H1 (cell line): ENCODE results near the gene ABL1. TPM values are rescaled to one million over a fixed set of nuclear protein-coding genes. Genes with fewer than 3 reads are reported as not detected.

Experiments used
- CTCF ChIA-PET: fragments of 300-600 bp; sonication (Branson Sonifier 250); formaldehyde crosslinking; loops from one replicate; lab custom pipeline; 2021; ENCODE audit not compliant: partially characterized antibody; lab: Charles Lee
- POLR2A ChIA-PET: fragments of 300-600 bp; sonication (Branson Sonifier 250); formaldehyde crosslinking; loops from one replicate; lab custom pipeline; 2021; ENCODE audit warnings: inconsistent platforms; ENCODE audit not compliant: partially characterized antibody; lab: Charles Lee
- DNase-seq, 2 experiments: peaks; one replicate each; pipeline versions ENCODE4 v3.0.0 to v3.0.0-alpha.2; 2010 to 2022; ENCODE audit warnings: low spot score in 2 of 2, low read depth in 1 of 2, mixed read lengths in 1 of 2
- FAIRE-seq: peaks from 2 replicates; lab custom pipeline; 2011; peaks lifted over from hg19 to GRCh38; lab: Jason Lieb, UNC
- H2AFZ ChIP-seq: 2 replicates; pipeline ENCODE4 v1.8.1; 2012; ENCODE audit warnings: low read length, inconsistent platforms
- H2AK5ac ChIP-seq: 2 replicates; pipeline ENCODE4 v1.6.1; 2013; ENCODE audit warnings: low read depth, low read length
- H2BK120ac ChIP-seq: replicated peaks from 2 replicates; pipeline ENCODE3; 2013; ENCODE audit warnings: low read depth, low read length, inconsistent platforms
- H2BK12ac ChIP-seq: 2 replicates; pipeline ENCODE4 v1.6.1; 2013; ENCODE audit warnings: low read depth, low read length
- H2BK15ac ChIP-seq: 2 replicates; pipeline ENCODE4 v1.6.1; 2013; ENCODE audit warnings: low read length
- H2BK20ac ChIP-seq: 2 replicates; pipeline ENCODE4 v1.6.1; 2013; ENCODE audit warnings: low read length
- H2BK5ac ChIP-seq: 2 replicates; pipeline ENCODE4 v1.6.1; 2013; ENCODE audit warnings: low read depth, low read length
- H3K14ac ChIP-seq: 2 replicates; pipeline ENCODE4 v1.6.1; 2013; ENCODE audit warnings: inconsistent platforms; ENCODE audit not compliant: insufficient read length
- H3K18ac ChIP-seq: 2 replicates; pipeline ENCODE4 v1.6.1; 2013; ENCODE audit warnings: low read length; ENCODE audit errors: extremely low read depth
- H3K23ac ChIP-seq: 2 replicates; pipeline ENCODE4 v1.6.1; 2013; ENCODE audit warnings: inconsistent platforms; ENCODE audit not compliant: insufficient read length
- H3K23me2 ChIP-seq: 2 replicates; pipeline ENCODE4 v1.6.1; 2013; ENCODE audit warnings: low read depth, low read length
- H3K27ac ChIP-seq: 2 replicates; pipeline ENCODE4 v1.6.1; 2011; ENCODE audit warnings: low read depth, low read length, inconsistent platforms
- H3K27me3 ChIP-seq, 4 experiments: replicated peaks in 1 of 4; 1 replicate in 1 of 4; 2 replicates in 3 of 4; pipeline versions ENCODE4 v1.6.1 to v1.8.1; 2011 to 2013; ENCODE audit warnings: low read length in 3 of 4, mild to moderate bottlenecking in 3 of 4, inconsistent platforms in 2 of 4, mixed read lengths in 2 of 4, moderate library complexity in 1 of 4; ENCODE audit not compliant: control insufficient read depth in 3 of 4, insufficient read depth in 3 of 4; ENCODE audit errors: extremely low read depth in 1 of 4
- H3K36me3 ChIP-seq, 4 experiments: 2 replicates each; pipeline versions ENCODE4 v1.6.1 to v1.8.1; 2011 to 2013; ENCODE audit warnings: mild to moderate bottlenecking in 4 of 4, low read length in 3 of 4, moderate library complexity in 2 of 4, control low read depth in 1 of 4, inconsistent platforms in 1 of 4; ENCODE audit not compliant: insufficient read depth in 4 of 4, control insufficient read depth in 2 of 4
- H3K4ac ChIP-seq: replicated peaks from 2 replicates; pipeline ENCODE3; 2013; ENCODE audit warnings: low read length, low read depth, mixed read lengths, inconsistent platforms; ENCODE audit not compliant: insufficient read length
- H3K4me1 ChIP-seq, 4 experiments: replicated peaks in 1 of 4; 1 replicate in 1 of 4; 2 replicates in 3 of 4; pipeline versions ENCODE4 v1.6.1 to v1.8.1; 2011 to 2013; ENCODE audit warnings: low read length in 3 of 4, inconsistent platforms in 2 of 4, mixed read lengths in 1 of 4; ENCODE audit not compliant: insufficient read depth in 4 of 4, control insufficient read depth in 3 of 4
- H3K4me2 ChIP-seq, 2 experiments: 2 replicates each; pipeline versions ENCODE4 v1.6.1 to v1.8.1; 2011 to 2013; ENCODE audit warnings: low read depth in 2 of 2, low read length in 2 of 2, control low read depth in 1 of 2, inconsistent platforms in 1 of 2, mild to moderate bottlenecking in 1 of 2; ENCODE audit not compliant: insufficient read depth in 1 of 2
- H3K4me3 ChIP-seq, 4 experiments: fragments of 200-600, 300-600 bp in 1 of 4; sonication (generic), shearing (Covaris generic), sonication (Bioruptor Twin) in 1 of 4; 2 replicates each; pipeline versions ENCODE4 v1.5.1 to v1.8.1; 2011 to 2016; ENCODE audit warnings: low read length in 4 of 4, low read depth in 3 of 4, control low read depth in 2 of 4, inconsistent platforms in 2 of 4, mild to moderate bottlenecking in 2 of 4, mixed read lengths in 1 of 4, moderate library complexity in 1 of 4; ENCODE audit not compliant: insufficient read depth in 2 of 4; ENCODE audit errors: extremely low read depth in 1 of 4
- H3K56ac ChIP-seq: replicated peaks from 2 replicates; pipeline ENCODE3; 2013; ENCODE audit warnings: low read depth, mild to moderate bottlenecking, mixed read lengths, low read length, inconsistent platforms; ENCODE audit not compliant: insufficient read length
- H3K79me1 ChIP-seq: 2 replicates; pipeline ENCODE4 v1.6.1; 2013; ENCODE audit warnings: low read depth, low read length, control low read depth
- H3K79me2 ChIP-seq, 2 experiments: 2 replicates each; pipeline versions ENCODE4 v1.6.1 to v1.8.1; 2012 to 2013; ENCODE audit warnings: low read length in 2 of 2, mild to moderate bottlenecking in 2 of 2, inconsistent platforms in 1 of 2; ENCODE audit not compliant: insufficient read depth in 2 of 2, control insufficient read depth in 1 of 2
- H3K9ac ChIP-seq, 4 experiments: replicated peaks in 1 of 4; 1 replicate in 1 of 4; 2 replicates in 3 of 4; pipeline versions ENCODE4 v1.6.1 to v1.8.1; 2011 to 2013; ENCODE audit warnings: low read depth in 3 of 4, low read length in 3 of 4, control low read depth in 2 of 4, mild to moderate bottlenecking in 2 of 4, moderate library complexity in 2 of 4, inconsistent platforms in 1 of 4; ENCODE audit errors: extremely low read depth in 1 of 4
- H3K9me3 ChIP-seq, 2 experiments: 2 replicates each; pipeline versions ENCODE4 v1.6.1 to v1.8.1; 2012 to 2013; ENCODE audit warnings: mild to moderate bottlenecking in 2 of 2, moderate library complexity in 2 of 2, control low read depth in 1 of 2, inconsistent platforms in 1 of 2, low read depth in 1 of 2, low read length in 1 of 2, mixed read lengths in 1 of 2; ENCODE audit not compliant: insufficient read depth in 2 of 2
- H4K20me1 ChIP-seq, 2 experiments: replicated peaks in 1 of 2; 2 replicates each; pipeline versions ENCODE3 to v1.8.1; 2011 to 2013; ENCODE audit warnings: inconsistent platforms in 2 of 2, low read length in 2 of 2, mild to moderate bottlenecking in 1 of 2; ENCODE audit not compliant: insufficient read depth in 2 of 2, control insufficient read depth in 1 of 2
- H4K5ac ChIP-seq: 2 replicates; pipeline ENCODE4 v1.6.1; 2013; ENCODE audit warnings: low read length, low read depth, mixed read lengths, inconsistent platforms; ENCODE audit not compliant: insufficient read length
- H4K8ac ChIP-seq: 2 replicates; pipeline ENCODE4 v1.8.0; 2013; ENCODE audit warnings: mild to moderate bottlenecking, moderate library complexity, low read length, inconsistent platforms; ENCODE audit not compliant: insufficient read depth; ENCODE audit errors: extremely low read depth
- H4K91ac ChIP-seq: replicated peaks from 2 replicates; pipeline ENCODE3; 2013; ENCODE audit warnings: low read length, mixed read lengths, inconsistent platforms; ENCODE audit not compliant: insufficient read length
- BRCA1 ChIP-seq: IDR thresholded peaks from 2 replicates; pipeline ENCODE4 v1.6.1; 2012; ENCODE audit warnings: low read depth, low read length, improper control_type of control experiment
- CEBPB ChIP-seq: IDR thresholded peaks from 2 replicates; pipeline ENCODE4 v1.6.1; 2012; ENCODE audit warnings: low read depth, low read length
- CREB1 ChIP-seq: IDR thresholded peaks from 2 replicates; pipeline ENCODE4 v1.6.1; 2012; ENCODE audit warnings: inconsistent platforms
- EP300 ChIP-seq, 2 experiments: IDR thresholded peaks; 1 replicate in 1 of 2; 2 replicates in 1 of 2; pipeline ENCODE4 v1.6.1; 2011 to 2012; ENCODE audit warnings: low read depth in 2 of 2, low read length in 2 of 2, mild to moderate bottlenecking in 2 of 2, borderline replicate concordance in 1 of 2, inconsistent platforms in 1 of 2, moderate library complexity in 1 of 2
- GTF2F1 ChIP-seq: IDR thresholded peaks from 2 replicates; pipeline ENCODE4 v1.6.1; 2012; ENCODE audit warnings: low read depth, low read length, improper control_type of control experiment, borderline replicate concordance
- KDM1A ChIP-seq: fragments of 200-600, 300-600 bp; sonication (generic); IDR thresholded peaks from 2 replicates; pipeline ENCODE4 v1.7.1; 2016; ENCODE audit warnings: mild to moderate bottlenecking, low read length, borderline replicate concordance
- KDM4A ChIP-seq: IDR thresholded peaks from one replicate; pipeline ENCODE4 v1.7.1; 2012; ENCODE audit warnings: low read depth, mild to moderate bottlenecking, moderate library complexity, low read length, inconsistent platforms; ENCODE audit not compliant: severe bottlenecking
- SIX5 ChIP-seq: IDR thresholded peaks from 2 replicates; pipeline ENCODE4 v1.6.1; 2011; ENCODE audit warnings: mild to moderate bottlenecking, low read depth, low read length
- SP2 ChIP-seq: IDR thresholded peaks from 2 replicates; pipeline ENCODE4 v1.6.1; 2012; ENCODE audit warnings: mild to moderate bottlenecking, low read length, inconsistent platforms
- TAF7 ChIP-seq: optimal IDR thresholded peaks from 2 replicates; pipeline ENCODE3; 2011; ENCODE audit warnings: low read depth, mild to moderate bottlenecking, inconsistent platforms, low read length, moderate library complexity, borderline replicate concordance
- TBP ChIP-seq: IDR thresholded peaks from 2 replicates; pipeline ENCODE4 v1.6.1; 2011; ENCODE audit warnings: low read depth, low read length, improper control_type of control experiment
- WGBS, 2 experiments: shearing (Covaris generic) in 1 of 2; methylation state at CpG; one replicate each; pipeline versions ENCODE4 v1.1.6 to v1.1.7; 2013 to 2015; ENCODE audit warnings: low lambda C conversion rate in 2 of 2, mixed read lengths in 2 of 2, inconsistent platforms in 1 of 2, low coverage in 1 of 2, missing lambda C conversion rate in 1 of 2; ENCODE audit not compliant: insufficient replicate concordance in 2 of 2, insufficient coverage in 1 of 2, insufficient read length in 1 of 2; ENCODE audit errors: extremely low coverage in 1 of 2, missing lambda C conversion rate in 1 of 2; 5-methylcytosine and 5-hydroxymethylcytosine counted together
- polyA plus RNA-seq, 7 experiments: library from polyadenylated mRNA; depleted of rRNA in 3 of 7; stranded (reverse) in 5 of 7; unstranded in 2 of 7; fragments of >200 nt in 5 of 7; fragments of 200-250 nt in 2 of 7; gene quantifications; 1 replicate in 5 of 7; 2 replicates in 1 of 7; 4 replicates in 1 of 7; pipeline versions ENCODE4 v1.2.1 to v1.2.3, GENCODE V29; 2011 to 2013; ENCODE audit warnings: missing spikeins in 2 of 7, mixed read lengths in 2 of 7
- total RNA-seq: library from RNA; stranded (reverse); fragmentation: NEBNext Ultra II Directional; extraction: Animal tissue kit (Norgen Biotek cat#: 25700); gene quantifications from 2 replicates; pipeline ENCODE4 v1.2.1, GENCODE V29; 2021
- TF ChIP-seq, protein P1 (sequence below): IDR thresholded peaks from 2 replicates; pipeline ENCODE4 v1.6.1; 2012; ENCODE audit warnings: low read length, inconsistent platforms

The ABL1 gene
- total and polyA plus RNA-seq, 2 of the 8 experiments (the other 6 are each of a cell fraction or from before 2014, with no cell fraction given) = 35.3 to 104 TPM

DNA sequence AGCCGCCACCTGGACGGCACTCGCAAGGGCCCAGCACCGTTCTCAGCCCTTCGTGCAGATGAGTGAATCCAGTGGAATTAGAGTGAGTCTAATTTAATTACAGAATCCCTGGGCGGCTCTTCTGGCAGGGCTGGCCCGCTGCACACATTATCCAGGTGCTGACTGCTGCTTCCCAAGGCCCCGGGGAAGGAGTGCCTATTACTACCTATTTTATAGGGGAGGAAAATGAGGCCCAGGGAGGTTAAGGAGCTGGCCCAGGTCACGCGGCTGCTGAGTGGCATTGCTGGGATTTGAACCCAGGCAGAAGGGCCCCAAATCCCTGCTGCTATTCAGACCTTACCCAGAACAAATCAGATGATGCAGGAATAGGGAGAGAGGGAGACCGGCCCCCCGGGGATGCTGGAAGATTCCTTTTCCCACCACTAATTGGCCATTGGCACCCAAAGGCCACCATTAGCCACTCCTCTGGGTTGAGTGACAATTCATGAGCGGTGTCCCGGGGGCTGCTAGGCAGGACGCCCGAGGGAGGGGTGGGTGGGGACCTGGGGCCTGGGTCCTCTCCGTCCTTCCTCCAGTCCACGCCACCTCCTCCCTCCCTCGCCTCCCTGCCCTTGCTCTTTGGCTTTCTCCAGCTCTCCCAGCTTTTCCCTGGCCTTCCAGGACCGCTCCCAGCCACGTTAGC is 71.8 kb downstream of the ABL1 start:
- no peak overlapping the region for H3K9ac ChIP-seq
- no peak overlapping the region for H3K14ac ChIP-seq
- peaks cover 0 to 2% of the 10 kb centered on the region in 2 experiments for H4K20me1 ChIP-seq
- H2BK12ac ChIP-seq = no peak overlapping the region
- no peak for DNase-seq
- peak overlapping the region; percentile 68 for H4K8ac ChIP-seq
- no peaks in the 10 kb centered on the region for H3K9me3 ChIP-seq
- H2BK120ac ChIP-seq = no peak overlapping the region
- H2BK15ac ChIP-seq = no peak overlapping the region
- H3K79me1 ChIP-seq = no peaks in the 10 kb centered on the region
- no peak overlapping the region for H3K4me3 ChIP-seq
- no peak overlapping the region for H3K56ac ChIP-seq
- no peak overlapping the region for H3K4me2 ChIP-seq
- no peak overlapping the region for H3K4ac ChIP-seq
- no peaks in the 10 kb centered on the region for H3K23me2 ChIP-seq
- H3K4me1 ChIP-seq = no peaks in the 10 kb centered on the region; a peak in 1 of 7 replicates
- no peak overlapping the region for H4K91ac ChIP-seq
- H3K23ac ChIP-seq = no peak overlapping the region
- WGBS, 2 experiments = 90% methylated on average over 18 of the region's 21 CpGs; no CpG with 5 or more reads in 1 of the 2 experiments
- no peak overlapping the region for H2BK20ac ChIP-seq
- FAIRE-seq = no peak
- H4K5ac ChIP-seq = no peak overlapping the region
- H3K27ac ChIP-seq = no peak overlapping the region
- H3K27me3 ChIP-seq = no peaks in the 10 kb centered on the region
- H3K36me3 ChIP-seq = no peaks in the 10 kb centered on the region
- no peak overlapping the region; the same call in 1 of the 2 replicates for H3K18ac ChIP-seq
- 0 out of 2 replicates have a peak overlapping the region, but pooled peaks have one; percentile 21 for H2BK5ac ChIP-seq
- no peak overlapping the region for H2AFZ ChIP-seq
- H3K79me2 ChIP-seq = no peaks in the 10 kb centered on the region
- ChIA-PET POLR2A (interaction anchor here (1.1 kb wide), 1 partner anchor 9 kb away, joined by 6 read pairs; no protein-coding TSS in a partner anchor), CTCF (interaction anchor here (0.6 to 1.2 kb wide), 5 partner anchors 13 to 33 kb away, joined by 3 read pairs; no protein-coding TSS in a partner anchor)
- no peak overlapping the region for H2AK5ac ChIP-seq
- TF ChIP-seq, protein P1, sequence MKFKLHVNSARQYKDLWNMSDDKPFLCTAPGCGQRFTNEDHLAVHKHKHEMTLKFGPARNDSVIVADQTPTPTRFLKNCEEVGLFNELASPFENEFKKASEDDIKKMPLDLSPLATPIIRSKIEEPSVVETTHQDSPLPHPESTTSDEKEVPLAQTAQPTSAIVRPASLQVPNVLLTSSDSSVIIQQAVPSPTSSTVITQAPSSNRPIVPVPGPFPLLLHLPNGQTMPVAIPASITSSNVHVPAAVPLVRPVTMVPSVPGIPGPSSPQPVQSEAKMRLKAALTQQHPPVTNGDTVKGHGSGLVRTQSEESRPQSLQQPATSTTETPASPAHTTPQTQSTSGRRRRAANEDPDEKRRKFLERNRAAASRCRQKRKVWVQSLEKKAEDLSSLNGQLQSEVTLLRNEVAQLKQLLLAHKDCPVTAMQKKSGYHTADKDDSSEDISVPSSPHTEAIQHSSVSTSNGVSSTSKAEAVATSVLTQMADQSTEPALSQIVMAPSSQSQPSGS = no peak
- no peak for TF ChIP-seq GTF2F1
- no peak for TF ChIP-seq CREB1
- no peak for TF ChIP-seq CEBPB
- TF ChIP-seq TAF7 = no peak
- TF ChIP-seq BRCA1 = no peak
- no peak for TF ChIP-seq KDM1A
- no peak for TF ChIP-seq KDM4A
- no peak for TF ChIP-seq EP300 (IDR thresholded peaks at IDR 0.05; ENCODE audit: borderline replicate concordance in 1 of 2, low read depth in 2 of 2, low read length in 2 of 2)
- no peak for TF ChIP-seq SP2
- no peak for TF ChIP-seq TBP
- TF ChIP-seq SIX5 = no peak
